ENCODE data around the gene SNAPC4. TPM values are rescaled to one million over a fixed set of nuclear protein-coding genes. Genes with fewer than 3 reads are reported as not detected.

The SNAPC4 gene
- total RNA-seq, 3 donors from 2014 or later, result 43.7 to 48.0 (median 44.5) TPM

DNA sequence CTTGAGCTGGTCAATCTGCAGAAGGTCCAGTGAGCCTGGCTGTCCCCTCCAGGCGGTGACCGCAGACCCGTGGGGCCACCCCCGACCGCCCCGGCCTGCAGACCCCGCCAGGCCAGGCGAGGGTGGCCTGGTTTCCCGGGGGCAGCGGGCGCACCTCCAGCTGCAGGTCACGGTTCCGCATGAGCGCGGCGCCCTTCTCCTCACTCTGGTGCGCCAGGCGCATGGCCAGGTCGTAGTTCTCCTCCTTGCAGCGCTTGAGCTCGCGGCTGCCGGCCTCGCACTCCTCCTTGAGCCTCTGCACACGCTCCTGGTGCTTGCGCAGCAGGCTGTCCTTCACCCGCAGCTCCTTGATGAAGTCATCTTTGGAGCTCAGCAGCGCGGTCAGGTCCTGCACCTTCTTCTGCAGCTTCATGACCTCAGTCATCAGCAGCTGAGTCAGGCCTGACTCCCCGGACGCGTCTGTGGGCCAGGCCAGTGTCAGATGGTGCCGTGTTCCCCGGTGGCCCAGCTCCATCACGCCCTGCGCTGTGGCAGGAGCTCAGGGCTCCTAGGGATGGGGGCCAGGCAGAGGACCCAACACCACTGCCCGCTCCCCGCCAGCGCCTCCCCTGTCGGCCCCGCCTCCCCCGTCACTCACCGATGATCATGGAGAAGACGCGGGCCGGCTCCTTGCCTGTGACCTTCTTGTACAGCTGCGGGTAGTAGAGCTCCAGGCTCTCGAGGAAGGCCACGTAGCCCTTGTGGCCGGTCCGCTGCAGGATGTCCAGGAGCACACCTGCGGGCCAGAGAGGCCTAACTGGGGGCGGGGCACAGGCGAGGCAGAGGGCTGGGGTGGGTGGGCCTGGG, 29.1 kb downstream of the SNAPC4 start:
- ATAC-seq (no peak), DNase-seq (no peak)
- Mint-ChIP-seq H3K4me1 (ENCODE audit: low read depth) (no peaks in the 10 kb centered on the region), H3K36me3 (ENCODE audit: insufficient read depth) (peaks cover 2% of the 10 kb centered on the region), H3K4me3 (no peak overlapping the region), H3K9me3 (no peaks in the 10 kb centered on the region), H3K27me3 (ENCODE audit: low read depth) (peaks cover 2% of the 10 kb centered on the region)

DNA sequence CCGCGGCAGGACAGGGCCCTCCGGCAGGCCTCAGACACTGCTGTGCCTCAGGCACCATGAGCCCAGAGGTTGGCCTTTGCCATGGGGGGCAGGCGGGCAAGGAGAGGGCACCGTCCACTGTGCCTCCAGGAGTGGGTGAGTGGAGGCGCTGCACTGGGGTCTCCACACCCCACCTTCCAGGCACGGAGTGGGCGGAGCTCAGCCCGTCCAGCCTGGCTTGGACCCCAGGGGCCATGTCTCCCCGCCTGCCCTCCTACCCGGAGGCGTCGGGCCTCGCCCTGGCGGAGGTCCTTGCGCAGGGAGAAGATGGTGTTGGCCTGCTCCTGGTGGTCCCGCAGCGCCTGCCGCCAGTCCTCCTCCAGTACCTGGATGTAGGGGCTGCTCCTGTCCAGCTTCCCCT, 29.9 kb downstream of the SNAPC4 start:
- ATAC-seq (no peak), DNase-seq (no peak)
- Mint-ChIP-seq H3K4me1 (ENCODE audit: low read depth) (no peaks in the 10 kb centered on the region), H3K27me3 (ENCODE audit: low read depth) (peaks cover 2% of the 10 kb centered on the region), H3K36me3 (ENCODE audit: insufficient read depth) (peaks cover 2% of the 10 kb centered on the region), H3K9me3 (no peaks in the 10 kb centered on the region), H3K4me3 (no peak overlapping the region)

DNA sequence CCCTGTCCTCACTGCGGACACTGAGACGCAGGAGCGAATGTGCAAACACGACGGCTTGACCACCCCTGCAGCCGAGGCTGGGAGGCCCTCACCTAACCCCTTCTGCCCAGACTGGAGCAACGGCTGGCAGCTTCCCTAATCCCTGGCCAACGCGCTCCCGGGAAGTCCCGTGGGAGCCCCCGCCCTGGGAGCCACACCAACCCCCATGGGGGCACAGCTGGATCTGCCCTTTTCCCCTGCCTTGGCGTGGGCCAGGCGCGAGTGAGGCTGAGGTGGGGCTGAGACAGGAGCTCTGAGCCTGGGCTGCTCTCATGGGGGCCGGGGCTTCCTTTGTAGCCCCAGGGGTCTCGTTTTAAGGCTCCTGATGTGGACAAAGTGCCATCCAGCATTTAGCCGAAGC, 31.8 kb downstream of the SNAPC4 start:
- H3K4me3 Mint-ChIP-seq, result no peak overlapping the region
- no peak for DNase-seq
- no peaks in the 10 kb centered on the region for H3K4me1 Mint-ChIP-seq (ENCODE audit: low read depth)
- peaks cover under 1% of the 10 kb centered on the region for H3K27me3 Mint-ChIP-seq (ENCODE audit: low read depth)
- no peaks in the 10 kb centered on the region for H3K36me3 Mint-ChIP-seq (ENCODE audit: insufficient read depth)
- H3K9me3 Mint-ChIP-seq, result no peaks in the 10 kb centered on the region
- no peak for ATAC-seq

DNA sequence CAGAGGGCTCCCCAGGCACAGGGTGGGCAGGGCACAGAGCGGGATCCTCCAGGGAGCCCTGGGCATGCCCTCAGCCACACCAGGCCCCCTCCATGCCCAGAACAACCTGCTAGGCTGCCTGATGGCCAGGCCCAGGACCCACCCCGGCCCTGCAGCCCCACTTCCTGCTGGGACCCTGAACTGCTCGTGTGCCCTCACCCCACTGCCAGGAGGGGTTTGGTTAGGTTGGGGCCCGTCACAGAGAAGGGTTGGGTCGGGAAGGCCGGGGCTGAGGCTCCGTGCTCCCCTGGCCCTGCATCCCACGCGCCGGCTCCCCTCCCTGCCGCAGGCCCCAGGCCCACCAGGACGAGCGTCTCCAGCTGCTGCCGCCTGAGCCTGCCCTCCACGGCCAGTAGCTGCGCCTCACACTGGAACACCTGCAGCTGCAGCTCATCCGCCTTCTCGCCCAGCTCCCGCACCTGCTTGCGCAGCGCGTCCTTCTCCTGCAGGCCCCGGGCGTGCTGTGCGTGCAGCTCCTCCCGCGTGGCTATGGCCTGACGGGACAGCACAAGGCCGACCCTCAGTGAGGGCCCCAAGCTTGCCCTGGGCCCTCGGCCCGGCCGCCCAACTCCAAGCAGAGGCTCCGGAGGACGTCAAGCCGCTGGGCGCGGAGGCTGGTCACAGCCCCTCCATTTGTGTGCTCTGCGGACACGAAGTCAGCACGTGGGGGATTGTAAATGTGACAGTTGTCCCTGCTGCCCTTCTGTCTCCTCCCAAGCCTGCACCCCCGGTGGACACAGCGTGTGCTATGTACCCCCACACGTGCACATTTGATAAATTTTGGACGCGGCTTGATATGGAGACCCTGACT, 32.4 kb downstream of the SNAPC4 start:
- no peak for ATAC-seq
- Mint-ChIP-seq H3K36me3 (ENCODE audit: insufficient read depth) (no peaks in the 10 kb centered on the region), H3K4me1 (ENCODE audit: low read depth) (peaks cover 1% of the 10 kb centered on the region), H3K4me3 (no peak overlapping the region), H3K27me3 (ENCODE audit: low read depth) (no peaks in the 10 kb centered on the region), H3K9me3 (no peaks in the 10 kb centered on the region)
- no peak for DNase-seq

DNA sequence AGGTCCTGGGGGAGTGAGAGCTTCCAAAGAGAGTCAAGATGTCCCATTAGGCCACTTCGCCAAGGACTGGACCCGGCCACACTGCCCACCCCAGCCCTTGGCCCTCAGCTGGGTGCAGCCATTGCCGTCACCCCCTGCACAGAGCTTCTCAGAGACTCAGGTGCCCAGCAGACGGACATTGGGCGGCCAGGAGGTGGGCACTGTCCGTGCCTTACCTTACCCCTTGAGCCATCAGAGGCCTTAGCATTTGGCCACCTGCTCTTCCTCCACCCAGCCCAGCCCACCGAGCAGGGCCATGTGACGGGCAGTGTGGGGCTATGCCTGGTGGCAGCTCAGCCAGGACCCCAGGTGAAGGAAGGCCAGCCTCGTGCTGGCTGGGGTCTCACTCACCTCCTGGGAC, 33.1 kb downstream of the SNAPC4 start:
- Mint-ChIP-seq H3K4me1 (ENCODE audit: low read depth) (peaks cover 1% of the 10 kb centered on the region), H3K9me3 (no peaks in the 10 kb centered on the region), H3K36me3 (ENCODE audit: insufficient read depth) (no peaks in the 10 kb centered on the region), H3K27me3 (ENCODE audit: low read depth) (no peaks in the 10 kb centered on the region), H3K4me3 (no peak overlapping the region)
- no peak for ATAC-seq
- no peak for DNase-seq

DNA sequence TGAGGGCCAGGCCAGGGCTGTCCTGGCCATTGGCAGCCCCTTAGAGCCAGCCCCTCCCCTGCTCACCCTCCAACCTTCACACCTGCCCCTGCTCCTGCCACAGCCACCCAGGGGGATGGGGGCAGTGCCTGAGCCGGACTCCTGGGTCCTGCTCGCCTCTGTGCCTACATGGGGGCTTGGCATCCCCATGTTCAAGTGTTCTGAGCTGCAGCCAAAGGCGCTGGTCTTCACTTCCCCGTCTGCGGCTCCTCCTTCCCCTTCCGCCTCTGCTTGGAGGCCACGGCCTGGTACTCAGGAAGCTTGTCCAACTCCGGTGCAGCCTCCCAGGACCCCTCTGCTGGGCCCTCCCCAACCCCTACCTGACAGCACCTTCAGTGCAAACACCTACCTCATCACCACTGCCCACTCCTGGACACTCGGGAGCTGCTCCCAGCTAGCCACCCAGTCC, 34.2 kb downstream of the SNAPC4 start:
- H3K36me3 Mint-ChIP-seq (ENCODE audit: insufficient read depth), result no peaks in the 10 kb centered on the region
- DNase-seq (no peak), ATAC-seq (no peak)
- H3K4me1 Mint-ChIP-seq (ENCODE audit: low read depth), result peaks cover 1% of the 10 kb centered on the region
- H3K4me3 Mint-ChIP-seq, result no peak overlapping the region
- H3K27me3 Mint-ChIP-seq (ENCODE audit: low read depth), result no peaks in the 10 kb centered on the region
- no peaks in the 10 kb centered on the region for H3K9me3 Mint-ChIP-seq

GRCh38 chr9:136364942-136365774, 34.8 kb downstream of the SNAPC4 start:
- H3K27me3 Mint-ChIP-seq (ENCODE audit: low read depth), result no peaks in the 10 kb centered on the region
- H3K9me3 Mint-ChIP-seq, result no peaks in the 10 kb centered on the region
- DNase-seq (no peak), ATAC-seq (no peak)
- H3K4me1 Mint-ChIP-seq (ENCODE audit: low read depth), result peaks cover 1% of the 10 kb centered on the region
- no peak overlapping the region for H3K4me3 Mint-ChIP-seq
- H3K36me3 Mint-ChIP-seq (ENCODE audit: insufficient read depth), result no peaks in the 10 kb centered on the region

DNA sequence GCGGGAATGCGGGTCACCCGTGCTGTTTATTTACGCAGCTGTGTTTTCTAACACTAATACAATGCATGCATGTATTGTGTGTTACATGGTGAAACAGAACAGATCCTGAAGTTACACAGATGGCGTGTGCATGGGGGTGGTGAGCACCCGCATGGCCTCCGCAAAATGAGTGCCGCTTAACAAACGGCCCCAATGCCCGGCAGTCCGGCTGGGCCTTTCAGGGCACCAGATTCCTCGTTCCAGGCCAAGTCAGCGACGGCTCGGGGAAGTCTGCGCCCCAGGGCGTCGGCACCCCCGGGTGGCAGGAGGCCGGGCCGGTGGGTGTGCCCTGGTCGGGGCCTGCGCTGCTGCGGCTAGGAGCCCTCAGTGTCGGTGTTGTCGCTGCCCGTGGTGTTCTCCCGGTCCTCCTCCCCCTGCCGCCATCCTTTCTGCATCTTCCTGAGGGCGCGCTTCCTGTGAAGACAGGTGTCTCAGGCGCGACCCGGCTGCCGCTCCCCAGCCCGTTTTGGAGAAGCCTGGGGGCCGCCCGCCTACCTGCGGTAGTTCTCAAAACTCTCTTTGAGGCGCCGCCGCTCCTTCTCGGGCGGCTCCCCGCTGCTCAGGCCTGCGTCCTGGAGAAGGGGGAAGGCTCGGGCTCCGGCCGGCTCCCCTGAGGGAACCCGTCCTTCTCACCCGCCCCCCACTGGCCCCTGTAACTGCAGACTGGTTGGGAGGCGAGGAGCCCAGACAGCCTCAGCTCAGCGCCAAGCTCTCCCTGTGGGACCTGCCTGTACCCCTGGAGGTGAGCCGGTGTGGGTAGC, 35.8 kb downstream of the SNAPC4 start:
- Mint-ChIP-seq H3K9me3 (no peaks in the 10 kb centered on the region), H3K4me3 (peak overlapping the region; percentile 26), H3K36me3 (ENCODE audit: insufficient read depth) (no peaks in the 10 kb centered on the region), H3K27me3 (ENCODE audit: low read depth) (no peaks in the 10 kb centered on the region), H3K4me1 (ENCODE audit: low read depth) (peaks cover 1% of the 10 kb centered on the region)
- DNase-seq (no peak), ATAC-seq (no peak)

GRCh38 chr9:136363106-136363948, 36.6 kb downstream of the SNAPC4 start, which contains the start of gene DNLZ:
Gene DNLZ, minus strand, starts transcription at chr9:136363744. Its CDS starts 30 bp downstream, at chr9:136363714.
- ATAC-seq (peak; percentile 84 to 90), DNase-seq (peak; percentile 96)
- Mint-ChIP-seq H3K9me3 (no peaks in the 10 kb centered on the region), H3K36me3 (ENCODE audit: insufficient read depth) (no peaks in the 10 kb centered on the region), H3K4me3 (peak within 1 kb of the TSS; percentile 85), H3K4me1 (ENCODE audit: low read depth) (peaks cover 1% of the 10 kb centered on the region), H3K27me3 (ENCODE audit: low read depth) (no peaks in the 10 kb centered on the region)

DNA sequence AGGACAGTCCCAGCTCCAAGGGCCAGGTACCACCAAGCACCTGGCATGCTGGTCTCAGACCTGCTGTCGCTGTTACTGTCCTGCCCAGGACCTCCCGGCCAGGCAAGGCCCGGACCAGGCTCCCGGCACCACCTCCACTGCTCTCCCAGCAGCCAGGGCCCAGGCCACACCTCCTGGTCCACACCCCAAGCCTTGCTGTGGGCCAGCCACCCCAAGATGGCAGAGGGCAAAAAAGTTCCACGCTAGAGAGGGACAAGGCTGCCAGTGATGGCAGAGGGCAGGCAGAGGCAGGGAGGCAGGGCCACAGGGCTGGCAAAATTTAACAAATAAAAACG, 37.6 kb downstream of the SNAPC4 start:
- peaks cover 1% of the 10 kb centered on the region for H3K4me1 Mint-ChIP-seq (ENCODE audit: low read depth)
- DNase-seq, result no peak
- H3K27me3 Mint-ChIP-seq (ENCODE audit: low read depth), result no peaks in the 10 kb centered on the region
- H3K36me3 Mint-ChIP-seq (ENCODE audit: insufficient read depth), result no peaks in the 10 kb centered on the region
- peak overlapping the region; percentile 85 for H3K4me3 Mint-ChIP-seq
- ATAC-seq, result no peak
- H3K9me3 Mint-ChIP-seq, result no peaks in the 10 kb centered on the region

DNA sequence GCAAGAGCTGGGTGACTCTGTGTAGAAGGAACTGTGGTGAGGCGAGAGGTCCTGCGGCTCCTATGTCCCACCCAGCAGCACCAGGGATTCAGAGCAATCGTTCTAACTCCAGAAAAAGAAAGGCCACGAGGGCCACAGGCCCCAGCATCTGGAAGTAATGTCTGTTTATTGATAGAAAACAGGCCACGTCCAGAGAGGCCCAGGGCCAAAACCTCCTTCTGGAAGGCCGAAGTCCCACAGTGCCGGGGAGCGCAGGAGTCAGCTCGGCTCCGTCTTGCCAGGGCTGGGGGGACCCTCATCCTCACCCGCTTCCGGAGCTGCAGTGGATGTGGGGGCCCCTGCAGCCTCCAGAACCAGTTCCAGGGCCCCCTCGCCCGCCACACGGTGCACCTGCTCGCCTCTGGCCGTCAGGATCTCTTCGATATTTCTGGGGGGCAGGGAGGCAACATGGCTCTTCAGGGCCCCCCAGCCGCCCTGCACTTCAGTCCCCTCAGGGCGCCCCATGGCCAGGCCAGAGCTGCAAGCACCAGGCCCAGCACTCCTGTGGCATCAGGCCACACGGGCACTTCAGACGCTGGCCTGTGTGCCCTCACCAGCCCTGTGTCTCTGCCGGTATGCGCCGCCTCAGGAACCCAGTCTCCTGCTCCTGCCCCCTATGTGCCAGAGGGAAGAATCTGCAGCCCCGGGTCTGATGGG, 38.1 kb downstream of the SNAPC4 start:
- H3K4me1 Mint-ChIP-seq (ENCODE audit: low read depth), result peaks cover 1% of the 10 kb centered on the region
- no peak for DNase-seq
- no peaks in the 10 kb centered on the region for H3K36me3 Mint-ChIP-seq (ENCODE audit: insufficient read depth)
- no peaks in the 10 kb centered on the region for H3K9me3 Mint-ChIP-seq
- H3K27me3 Mint-ChIP-seq (ENCODE audit: low read depth), result no peaks in the 10 kb centered on the region
- H3K4me3 Mint-ChIP-seq, result no peak overlapping the region
- no peak for ATAC-seq

- DNase-seq (no peak), ATAC-seq (no peak)
- Mint-ChIP-seq H3K27me3 (ENCODE audit: low read depth) (no peaks in the 10 kb centered on the region), H3K4me1 (ENCODE audit: low read depth) (peaks cover 1% of the 10 kb centered on the region), H3K4me3 (no peak overlapping the region), H3K36me3 (ENCODE audit: insufficient read depth) (no peaks in the 10 kb centered on the region), H3K9me3 (no peaks in the 10 kb centered on the region)
Measured at GRCh38 chr9:136361047-136361753, 38.8 kb downstream of the SNAPC4 start.
